Measurements from ENCODE around the gene IFFO2.

The IFFO2 gene

GRCh38 chr1:18949686-18950400, 6.6 kb downstream of the IFFO2 start:
- DNase-seq, result no peak

GRCh38 chr1:18948913-18949685, 7.4 kb downstream of the IFFO2 start:
- DNase-seq, result no peak

DNA sequence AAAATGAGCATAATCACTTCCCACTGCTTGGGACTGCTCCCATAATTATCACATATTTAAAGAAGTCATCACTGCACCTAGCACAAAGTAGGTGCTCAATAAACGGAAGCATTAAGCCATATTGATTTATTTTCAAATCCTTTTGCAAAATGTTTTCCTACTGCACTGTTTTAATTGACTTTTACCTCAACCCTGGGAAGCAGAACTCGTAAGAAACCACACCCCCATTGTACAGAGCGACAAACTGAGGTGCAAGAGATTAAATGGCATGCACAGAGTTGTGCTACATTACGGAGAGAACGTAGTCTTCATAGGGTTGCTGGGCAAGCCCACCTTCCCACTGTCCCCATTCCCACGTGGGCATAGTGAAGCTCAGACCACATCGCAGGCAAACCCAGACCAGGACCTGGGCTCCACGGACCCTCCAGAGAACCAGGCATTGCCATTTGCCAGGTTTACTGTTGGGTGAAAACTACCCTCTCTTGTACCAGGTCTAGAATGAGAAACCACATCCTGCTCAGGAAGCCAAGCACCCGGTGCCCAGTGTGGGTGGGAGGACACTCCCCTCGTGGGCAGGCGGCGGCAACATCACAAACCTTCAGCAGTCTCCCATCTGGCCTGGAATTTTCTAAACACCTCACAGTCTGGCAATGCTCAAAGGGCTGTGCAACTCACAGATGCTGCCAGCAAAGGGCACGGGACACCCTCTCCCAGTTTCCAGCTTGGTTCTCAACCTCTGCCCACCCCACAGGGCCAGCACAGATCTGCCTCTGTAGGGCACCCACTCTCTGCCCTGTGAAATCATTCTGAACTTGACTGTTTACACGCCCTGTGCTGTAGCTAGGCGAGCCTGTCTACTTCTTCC, 8.2 kb downstream of the IFFO2 start:
- no peak for DNase-seq

DNA sequence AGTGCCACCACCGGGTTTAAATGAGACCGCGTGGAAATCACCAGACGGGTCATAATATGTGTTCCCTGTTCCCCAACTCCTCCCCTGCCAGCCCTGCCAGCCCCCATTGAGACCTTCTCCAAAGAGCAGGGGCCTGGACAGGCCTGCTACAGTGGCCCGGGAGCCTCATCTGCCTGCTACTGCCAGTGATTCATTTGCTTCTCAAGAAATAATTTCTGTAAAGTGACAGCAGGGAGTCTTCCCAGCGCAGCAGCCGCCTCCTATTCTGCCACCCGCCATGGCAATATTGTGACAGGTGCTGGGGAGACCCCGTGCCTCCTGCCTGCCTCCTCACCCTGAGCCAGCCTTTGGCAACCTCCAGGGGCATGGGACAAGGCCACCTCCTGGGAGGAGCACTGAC, 8.9 kb downstream of the IFFO2 start:
- no peak for DNase-seq

- DNase-seq, result no peak
These were observed 9.7 kb downstream of the IFFO2 start for GRCh38 chr1:18946550-18947381.

GRCh38 chr1:18945401-18945849, 11.1 kb downstream of the IFFO2 start:
- no peak for DNase-seq

DNA sequence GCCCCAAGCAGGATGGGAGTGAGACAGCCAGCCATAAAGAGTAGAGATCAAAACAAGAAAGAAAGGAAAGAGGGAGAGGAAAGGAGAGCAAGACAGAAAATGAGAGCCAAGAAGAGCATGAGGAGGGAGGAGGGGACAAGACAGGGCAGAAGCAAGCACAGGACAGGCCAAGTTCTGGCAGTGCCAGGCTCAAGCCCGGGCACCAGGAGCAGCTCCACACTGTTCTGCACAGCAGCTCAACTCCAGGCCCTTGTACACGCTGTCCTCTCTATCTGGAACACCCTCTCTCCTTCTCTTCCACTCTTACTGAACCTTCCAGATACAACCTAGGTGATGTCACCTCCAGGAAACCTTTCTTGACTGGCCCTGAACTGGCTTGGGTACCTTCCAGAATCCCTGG, 11.7 kb downstream of the IFFO2 start:
- DNase-seq, result no peak

GRCh38 chr1:18943914-18944572, 12.4 kb downstream of the IFFO2 start:
- DNase-seq, result no peak

GRCh38 chr1:18943162-18943561, 13.3 kb downstream of the IFFO2 start:
- no peak for DNase-seq

GRCh38 chr1:18942340-18942739, 14.1 kb downstream of the IFFO2 start:
- no peak for DNase-seq

- DNase-seq, result no peak
These were observed 15.0 kb downstream of the IFFO2 start for GRCh38 chr1:18941221-18942141.

DNA sequence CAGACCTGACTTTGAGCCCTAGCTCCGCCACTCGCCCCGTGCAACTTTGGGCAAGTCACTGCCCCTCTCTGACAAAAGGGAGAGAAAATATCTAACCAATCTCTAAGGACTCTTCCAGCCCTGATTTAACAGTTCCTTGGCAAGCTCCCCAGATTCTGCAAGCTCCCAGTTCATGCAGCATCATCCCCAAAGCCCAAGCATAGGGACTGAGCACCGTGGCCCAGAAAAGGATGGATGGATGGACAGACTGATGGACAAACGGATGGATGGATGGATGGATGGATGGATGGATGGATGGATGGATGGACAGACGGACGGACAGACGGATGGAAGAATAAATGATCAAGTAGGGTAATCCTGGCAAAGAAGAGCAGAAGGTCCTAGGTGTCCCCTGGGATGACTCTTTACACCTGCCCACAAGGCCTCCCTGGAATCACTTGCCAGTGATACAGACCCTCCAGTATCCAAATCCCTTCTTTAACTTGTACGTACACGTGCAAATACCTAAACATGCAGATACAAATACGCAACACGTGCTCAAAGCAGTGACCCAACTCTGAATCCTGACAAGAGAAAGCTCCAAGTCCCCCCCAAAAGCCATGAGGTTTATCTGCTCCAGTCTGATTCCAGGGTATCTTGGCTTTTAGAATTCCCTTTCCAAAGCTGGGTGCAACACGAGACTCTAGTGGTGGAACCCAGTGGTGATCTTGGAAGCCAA, 16.0 kb downstream of the IFFO2 start:
- DNase-seq, result no peak

DNA sequence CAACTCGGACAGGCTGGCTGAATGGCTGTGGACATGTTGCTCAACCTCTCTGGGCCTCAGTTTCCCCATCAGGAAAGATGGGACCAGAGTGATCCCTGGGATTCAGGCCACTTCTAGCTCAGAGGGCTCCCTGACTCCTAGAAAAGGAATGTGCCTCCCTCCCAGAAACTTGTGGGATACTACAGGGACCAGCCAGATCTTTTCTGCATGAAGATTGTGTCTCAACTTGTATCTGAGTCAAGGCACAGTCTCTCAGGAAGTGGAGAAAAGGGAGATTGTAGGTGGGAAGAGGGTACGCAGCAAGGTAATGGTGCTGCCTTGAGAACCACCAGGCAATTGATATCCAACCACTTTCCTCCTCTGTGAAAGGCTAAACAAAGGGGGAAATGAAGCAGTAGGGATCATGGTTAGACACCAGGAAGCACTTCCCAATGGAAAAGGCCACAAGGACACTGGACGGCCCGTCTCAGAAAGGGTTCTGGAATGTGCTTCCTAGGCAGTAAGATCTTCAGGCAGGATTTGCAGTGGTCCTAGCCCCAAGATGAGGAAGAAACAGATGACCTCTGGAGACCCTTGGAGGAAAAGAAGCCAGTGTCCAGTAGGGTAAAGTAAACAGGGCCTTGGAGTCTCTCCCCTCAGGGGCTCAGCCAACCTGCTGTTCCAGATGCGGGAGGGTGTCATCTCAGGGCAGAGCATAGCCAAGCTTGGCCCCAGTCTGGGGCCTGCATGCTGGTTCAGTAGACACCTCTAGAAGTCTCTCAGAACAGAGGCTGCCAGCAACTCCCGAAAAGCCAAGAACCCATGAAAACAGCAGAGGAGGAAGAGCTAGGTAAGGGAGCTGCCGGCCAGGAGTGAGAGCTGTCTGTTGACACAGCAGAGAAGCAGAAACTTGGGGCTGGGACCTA, 16.8 kb downstream of the IFFO2 start:
- no peak for DNase-seq

DNA sequence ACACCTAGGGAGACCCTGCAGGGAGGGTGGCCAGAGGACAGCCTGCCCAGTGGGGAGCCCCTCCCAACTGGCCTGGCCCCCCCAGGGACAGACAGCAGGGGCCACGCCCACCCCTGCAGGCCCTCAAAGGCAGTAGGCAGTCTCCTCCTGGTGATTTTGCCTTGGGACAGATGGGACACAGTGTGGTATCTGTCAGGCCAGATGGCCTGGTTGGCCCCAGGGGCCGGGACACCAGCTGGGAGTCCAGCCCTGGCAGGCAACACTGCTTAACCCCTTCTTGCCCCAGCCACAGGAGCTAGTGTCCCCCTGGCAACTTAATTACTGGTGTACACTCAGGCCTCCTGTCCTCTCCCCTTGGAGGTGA, 17.8 kb downstream of the IFFO2 start:
- DNase-seq, result no peak

DNA sequence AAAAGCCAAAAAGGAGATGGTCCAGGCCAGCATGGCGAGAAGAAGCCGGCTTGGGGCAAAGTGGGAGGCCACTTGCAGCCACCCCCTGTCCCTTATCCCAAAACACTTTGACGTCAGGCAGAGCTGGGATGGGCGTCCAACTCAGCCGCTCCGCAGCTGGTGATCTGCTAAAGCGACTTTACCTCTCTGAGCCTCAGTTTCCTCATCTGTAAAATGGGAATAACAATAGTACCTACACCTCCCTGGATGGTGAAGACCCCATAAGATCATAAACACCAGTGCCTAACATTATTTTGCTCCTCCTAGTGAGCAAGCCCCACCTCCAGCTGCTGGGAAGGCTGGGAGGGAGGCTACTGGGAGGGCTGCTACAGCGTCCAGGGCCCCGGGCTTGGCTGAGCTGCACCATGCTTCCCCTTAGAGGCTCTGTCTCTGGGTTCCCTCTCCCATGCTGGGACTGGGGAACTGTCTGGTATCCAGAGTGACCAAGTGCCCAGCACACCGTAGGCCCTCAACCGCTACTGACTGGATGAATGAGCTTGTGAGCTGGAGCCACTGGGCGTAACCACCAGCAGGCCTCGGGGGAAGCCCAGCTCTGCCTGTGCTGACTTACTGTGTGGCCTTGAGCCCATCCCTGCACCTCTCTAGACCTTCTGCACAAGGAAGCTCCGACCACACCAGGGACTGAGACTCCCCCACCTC, 18.3 kb downstream of the IFFO2 start:
- no peak for DNase-seq

GRCh38 chr1:18937539-18937938, 18.9 kb downstream of the IFFO2 start:
- DNase-seq, result no peak

DNA sequence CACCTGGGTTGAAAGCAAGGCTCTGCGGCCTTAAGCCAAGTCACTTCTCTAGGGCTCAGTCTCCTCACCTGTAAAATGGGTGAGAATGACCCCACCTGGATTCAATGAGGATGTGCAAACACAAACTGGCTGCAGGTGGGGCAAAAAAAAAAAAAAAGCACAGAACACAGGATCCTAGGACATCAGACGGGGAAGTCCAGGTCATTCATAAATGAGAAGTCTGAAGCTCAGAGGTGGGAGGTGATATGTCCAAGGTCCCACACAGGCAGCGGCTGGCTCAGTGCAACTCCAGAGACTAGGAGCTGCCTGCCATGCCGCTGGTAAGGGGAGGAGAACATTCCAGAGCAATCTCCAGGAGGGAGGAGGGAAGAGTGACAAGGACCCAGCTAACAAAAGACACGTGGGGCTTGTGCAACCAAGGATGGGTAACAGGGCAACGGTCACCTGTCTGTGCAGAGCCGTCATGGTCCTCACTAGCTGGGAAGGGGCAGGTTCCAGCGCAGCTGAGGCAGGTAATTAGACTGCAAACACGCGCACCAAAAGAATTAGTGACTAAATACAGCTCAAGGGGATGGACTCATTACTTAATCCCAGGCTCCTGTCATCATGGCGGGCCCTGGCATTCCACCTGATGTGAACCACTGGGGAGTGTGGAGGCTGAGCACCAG, 19.5 kb downstream of the IFFO2 start:
- DNase-seq, result no peak

GRCh38 chr1:18936471-18936813, 20.0 kb downstream of the IFFO2 start:
- no peak for DNase-seq

Data from activated CD8-positive, alpha-beta memory T cell treated with anti-CD3 and anti-CD28 coated beads, Interleukin-2, amount 50 U/mL, for 48 hours (primary cell).